Ishikawa (cell line): ENCODE data around the gene TGFBR3.

Experiments used
- CEBPB ChIP-seq: IDR thresholded peaks from 2 replicates; pipeline ENCODE4 v1.6.1; 2012
- CREB1 ChIP-seq: IDR thresholded peaks from 2 replicates; pipeline ENCODE4 v1.6.1; 2012; ENCODE audit warnings: low read depth
- EGR1 ChIP-seq: IDR thresholded peaks from 2 replicates; pipeline ENCODE4 v1.6.1; 2012
- EP300 ChIP-seq: IDR thresholded peaks from 2 replicates; pipeline ENCODE4 v1.6.1; 2012; ENCODE audit warnings: borderline replicate concordance
- FOXM1 ChIP-seq: IDR thresholded peaks from 2 replicates; pipeline ENCODE4 v1.6.1; 2012; ENCODE audit warnings: low read depth, borderline replicate concordance
- NFIC ChIP-seq: IDR thresholded peaks from 2 replicates; pipeline ENCODE4 v1.6.1; 2012
- RAD21 ChIP-seq: IDR thresholded peaks from 2 replicates; pipeline ENCODE4 v1.6.1; 2012; ENCODE audit warnings: low read depth
- TAF1 ChIP-seq: IDR thresholded peaks from 2 replicates; pipeline ENCODE4 v1.6.1; 2012; ENCODE audit warnings: low read depth, mild to moderate bottlenecking
- TCF12 ChIP-seq: IDR thresholded peaks from 2 replicates; pipeline ENCODE4 v1.6.1; 2012; ENCODE audit warnings: low read depth
- TEAD4 ChIP-seq: IDR thresholded peaks from 2 replicates; pipeline ENCODE4 v1.6.1; 2012
- YY1 ChIP-seq: IDR thresholded peaks from 2 replicates; pipeline ENCODE4 v1.6.1; 2012; ENCODE audit warnings: low read depth
- ZBTB7A ChIP-seq: IDR thresholded peaks from 2 replicates; pipeline ENCODE4 v1.6.1; 2012; ENCODE audit warnings: low read depth
- TF ChIP-seq, protein P1 (sequence below): IDR thresholded peaks from 2 replicates; pipeline ENCODE4 v1.6.1; 2012
- TF ChIP-seq, protein P2 (sequence below): IDR thresholded peaks from 2 replicates; pipeline ENCODE4 v1.6.1; 2012; ENCODE audit warnings: low read depth, mild to moderate bottlenecking
- TF ChIP-seq, protein P3 (sequence below): IDR thresholded peaks from 2 replicates; pipeline ENCODE4 v1.6.1; 2012

TGFBR3 gene

DNA sequence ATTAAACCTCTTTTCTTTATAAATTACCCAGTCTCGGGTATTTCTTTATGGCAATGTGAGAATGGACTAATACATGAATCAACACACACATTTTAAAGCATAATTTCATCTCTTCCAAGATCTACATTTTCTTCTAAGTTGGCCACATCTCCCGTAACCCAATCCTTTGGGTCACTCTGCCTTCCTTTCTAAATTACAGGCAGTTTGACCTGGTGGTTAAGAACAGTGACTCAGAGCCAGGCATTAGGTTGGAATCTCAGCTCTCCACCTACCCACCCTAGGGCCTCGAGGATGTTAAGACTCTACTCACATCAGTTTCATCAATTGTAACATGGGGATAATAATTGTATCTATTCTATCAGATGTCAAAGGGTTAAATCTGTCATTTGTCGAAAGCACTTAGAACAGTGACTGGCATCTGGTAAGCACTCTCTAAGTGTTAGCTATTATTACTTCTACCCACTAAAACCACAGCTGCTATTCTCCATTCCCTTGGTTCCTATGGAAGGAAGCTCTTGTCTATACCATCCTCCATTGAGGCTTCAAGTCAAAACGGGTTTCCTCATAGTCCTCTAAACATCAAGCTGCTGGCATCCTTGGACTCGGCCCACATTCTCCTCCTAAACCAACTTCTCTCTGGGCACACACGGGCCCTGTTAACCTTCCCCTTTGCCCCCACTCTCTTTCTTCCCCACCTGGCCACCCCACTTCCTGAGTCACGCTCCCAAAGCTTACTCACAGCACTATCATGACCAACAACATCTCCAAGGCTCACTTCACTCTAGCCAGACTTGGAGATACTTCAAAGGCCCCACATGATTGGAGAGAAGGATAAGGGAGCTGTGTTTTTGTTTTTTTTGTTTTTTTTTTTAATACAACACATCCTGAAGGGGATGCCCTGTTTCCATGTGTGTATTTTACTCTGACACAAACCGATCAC, 116.9 kb downstream of the TGFBR3 start:
- TF ChIP-seq YY1, result no peak

DNA sequence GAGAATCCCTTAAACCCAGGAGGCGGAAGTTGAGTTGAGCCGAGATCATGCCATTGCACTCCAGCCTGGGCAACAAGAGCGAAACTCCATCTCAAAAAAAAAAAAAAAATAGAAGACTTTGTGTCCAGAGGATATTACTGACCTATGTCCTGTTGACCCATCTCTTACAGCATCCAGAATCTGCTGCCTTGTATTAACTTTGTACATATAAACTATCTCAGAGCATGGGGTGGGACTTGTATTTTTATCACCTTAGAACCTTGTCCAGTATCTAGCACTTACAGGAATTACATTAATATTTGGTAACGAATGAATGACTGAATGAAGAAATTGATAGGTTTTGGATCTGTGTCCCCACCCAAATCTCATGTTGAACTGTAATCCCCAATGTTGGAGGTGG, 117.8 kb downstream of the TGFBR3 start:
- TF ChIP-seq, protein P1, sequence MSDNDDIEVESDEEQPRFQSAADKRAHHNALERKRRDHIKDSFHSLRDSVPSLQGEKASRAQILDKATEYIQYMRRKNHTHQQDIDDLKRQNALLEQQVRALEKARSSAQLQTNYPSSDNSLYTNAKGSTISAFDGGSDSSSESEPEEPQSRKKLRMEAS, result no peak
- TF ChIP-seq YY1 (no peak), CEBPB (no peak), EGR1 (no peak), FOXM1 (no peak), CREB1 (no peak), TCF12 (no peak), TAF1 (no peak), NFIC (no peak), ZBTB7A (no peak), RAD21 (no peak), TEAD4 (no peak), EP300 (no peak)
- TF ChIP-seq, protein P2, sequence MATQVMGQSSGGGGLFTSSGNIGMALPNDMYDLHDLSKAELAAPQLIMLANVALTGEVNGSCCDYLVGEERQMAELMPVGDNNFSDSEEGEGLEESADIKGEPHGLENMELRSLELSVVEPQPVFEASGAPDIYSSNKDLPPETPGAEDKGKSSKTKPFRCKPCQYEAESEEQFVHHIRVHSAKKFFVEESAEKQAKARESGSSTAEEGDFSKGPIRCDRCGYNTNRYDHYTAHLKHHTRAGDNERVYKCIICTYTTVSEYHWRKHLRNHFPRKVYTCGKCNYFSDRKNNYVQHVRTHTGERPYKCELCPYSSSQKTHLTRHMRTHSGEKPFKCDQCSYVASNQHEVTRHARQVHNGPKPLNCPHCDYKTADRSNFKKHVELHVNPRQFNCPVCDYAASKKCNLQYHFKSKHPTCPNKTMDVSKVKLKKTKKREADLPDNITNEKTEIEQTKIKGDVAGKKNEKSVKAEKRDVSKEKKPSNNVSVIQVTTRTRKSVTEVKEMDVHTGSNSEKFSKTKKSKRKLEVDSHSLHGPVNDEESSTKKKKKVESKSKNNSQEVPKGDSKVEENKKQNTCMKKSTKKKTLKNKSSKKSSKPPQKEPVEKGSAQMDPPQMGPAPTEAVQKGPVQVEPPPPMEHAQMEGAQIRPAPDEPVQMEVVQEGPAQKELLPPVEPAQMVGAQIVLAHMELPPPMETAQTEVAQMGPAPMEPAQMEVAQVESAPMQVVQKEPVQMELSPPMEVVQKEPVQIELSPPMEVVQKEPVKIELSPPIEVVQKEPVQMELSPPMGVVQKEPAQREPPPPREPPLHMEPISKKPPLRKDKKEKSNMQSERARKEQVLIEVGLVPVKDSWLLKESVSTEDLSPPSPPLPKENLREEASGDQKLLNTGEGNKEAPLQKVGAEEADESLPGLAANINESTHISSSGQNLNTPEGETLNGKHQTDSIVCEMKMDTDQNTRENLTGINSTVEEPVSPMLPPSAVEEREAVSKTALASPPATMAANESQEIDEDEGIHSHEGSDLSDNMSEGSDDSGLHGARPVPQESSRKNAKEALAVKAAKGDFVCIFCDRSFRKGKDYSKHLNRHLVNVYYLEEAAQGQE, result no peak
- TF ChIP-seq, protein P3, sequence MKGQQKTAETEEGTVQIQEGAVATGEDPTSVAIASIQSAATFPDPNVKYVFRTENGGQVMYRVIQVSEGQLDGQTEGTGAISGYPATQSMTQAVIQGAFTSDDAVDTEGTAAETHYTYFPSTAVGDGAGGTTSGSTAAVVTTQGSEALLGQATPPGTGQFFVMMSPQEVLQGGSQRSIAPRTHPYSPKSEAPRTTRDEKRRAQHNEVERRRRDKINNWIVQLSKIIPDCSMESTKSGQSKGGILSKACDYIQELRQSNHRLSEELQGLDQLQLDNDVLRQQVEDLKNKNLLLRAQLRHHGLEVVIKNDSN, result no peak

DNA sequence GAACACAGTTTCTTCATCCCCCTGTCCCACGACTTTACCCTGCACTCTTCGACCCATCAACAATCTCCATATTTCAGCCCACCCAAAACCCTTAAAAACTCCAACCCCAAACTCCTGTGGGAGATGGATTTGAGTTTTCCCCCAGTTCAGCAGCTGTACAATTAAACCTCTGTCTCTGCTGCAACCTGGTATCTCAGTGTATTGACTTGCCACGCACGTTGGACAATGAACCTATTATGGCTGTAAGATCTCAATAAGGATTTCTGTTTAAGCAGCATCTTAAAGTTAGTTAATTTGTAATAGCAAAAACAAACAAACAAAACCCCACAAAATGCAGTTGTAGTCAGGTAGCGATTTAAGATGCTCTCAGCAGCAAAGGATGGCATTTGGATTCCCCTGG, 119.1 kb downstream of the TGFBR3 start:
- TF ChIP-seq ZBTB7A, result no peak
- no peak for TF ChIP-seq EP300
- TF ChIP-seq TEAD4, result no peak
- no peak for TF ChIP-seq CREB1
- TF ChIP-seq, protein P2, result no peak
- TF ChIP-seq, protein P3, result no peak
- no peak for TF ChIP-seq TAF1
- TF ChIP-seq FOXM1, result no peak
- TF ChIP-seq EGR1, result no peak
- TF ChIP-seq TCF12, result no peak
- no peak for TF ChIP-seq RAD21
- no peak for TF ChIP-seq NFIC
- TF ChIP-seq YY1, result no peak
- TF ChIP-seq, protein P1, result no peak
- TF ChIP-seq CEBPB, result no peak

DNA sequence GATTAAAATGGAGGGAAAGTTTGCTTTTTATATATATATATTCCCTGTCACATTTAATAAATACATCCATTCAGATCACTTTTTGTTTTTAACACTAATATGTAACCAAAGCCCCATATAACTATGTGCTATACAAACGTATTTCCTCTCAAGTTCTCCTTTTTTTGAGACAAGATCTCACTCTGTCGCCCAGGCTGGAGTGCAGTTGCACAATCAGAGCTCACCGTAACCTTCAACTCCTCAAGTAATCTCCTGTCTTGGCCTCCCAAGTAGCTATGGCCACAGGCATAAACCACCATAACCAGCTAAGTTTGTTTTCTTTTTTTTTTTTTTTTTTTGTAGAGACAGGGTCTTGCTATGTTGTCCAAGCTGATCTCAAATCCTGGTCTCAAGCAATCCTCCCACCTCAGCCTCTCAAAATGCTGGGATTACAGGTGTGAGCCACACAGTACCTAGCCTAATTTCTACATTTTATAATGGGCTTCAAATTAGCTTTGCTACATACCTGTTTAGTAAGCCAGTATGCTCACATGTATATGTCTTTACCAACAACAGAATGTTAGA, 120.0 kb downstream of the TGFBR3 start:
- no peak for TF ChIP-seq ZBTB7A
- TF ChIP-seq, protein P1, result no peak

DNA sequence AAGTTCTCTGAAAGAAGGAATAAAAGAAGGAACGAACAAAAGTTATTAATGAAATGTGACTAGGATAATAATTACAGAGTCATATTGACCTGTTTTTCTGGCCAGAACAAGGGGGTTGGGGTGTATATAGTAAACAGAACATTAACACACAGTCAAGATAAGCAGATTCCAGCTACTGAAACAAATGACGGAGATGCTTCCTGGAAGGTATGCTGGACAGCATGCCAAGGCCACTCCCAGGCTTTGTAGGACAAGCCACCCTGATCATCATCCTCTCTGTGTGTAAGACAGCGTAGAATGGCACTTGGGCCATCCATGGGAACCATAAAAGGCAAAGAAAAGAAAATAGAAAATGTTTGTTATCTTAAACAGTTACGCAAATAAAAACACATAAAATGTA, 120.7 kb downstream of the TGFBR3 start:
- TF ChIP-seq NFIC, result no peak
- no peak for TF ChIP-seq ZBTB7A
- no peak for TF ChIP-seq TAF1
- TF ChIP-seq TCF12, result no peak
- TF ChIP-seq, protein P1, result no peak
- no peak for TF ChIP-seq CREB1
- TF ChIP-seq TEAD4, result no peak
- TF ChIP-seq, protein P3, result no peak
- no peak for TF ChIP-seq EP300
- no peak for TF ChIP-seq YY1
- no peak for TF ChIP-seq FOXM1
- TF ChIP-seq CEBPB, result no peak
- no peak for TF ChIP-seq RAD21
- TF ChIP-seq, protein P2, result no peak
- TF ChIP-seq EGR1, result no peak
